NOMO-1 (cell line): Measurements from ENCODE around the gene LGMN.

Experiments
- DNase-seq, 2 experiments: peaks; one replicate each; lab custom pipeline; 2025; ENCODE audit not compliant: unreplicated experiment in 2 of 2; lab: John Stamatoyannopoulos, UW

LGMN gene

GRCh38 chr14:92679246-92679645 is 69.2 kb downstream of the LGMN start:
- DNase-seq: no peak

DNA sequence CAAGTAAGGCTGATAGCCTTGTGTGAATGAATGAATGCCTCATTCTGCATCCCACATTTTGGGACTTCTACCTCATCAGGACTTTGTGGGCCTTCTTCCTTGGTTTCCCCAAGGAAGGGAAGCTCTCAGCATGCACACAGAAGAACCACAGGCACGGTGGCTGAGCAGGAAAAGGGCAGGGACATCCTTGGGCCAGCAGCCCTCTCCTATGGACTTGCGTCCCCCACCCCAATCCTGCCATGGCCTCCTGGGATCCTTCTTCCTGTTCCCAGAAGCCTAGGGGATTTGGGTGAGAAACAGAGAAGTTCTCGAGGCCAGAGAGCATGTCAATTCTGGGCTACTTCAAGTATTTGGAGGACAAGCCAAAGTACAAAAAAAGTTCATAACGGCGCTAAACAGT is 69.7 kb downstream of the LGMN start:
- no peak for DNase-seq

GRCh38 chr14:92677955-92678354 is 70.5 kb downstream of the LGMN start:
- no peak for DNase-seq

- DNase-seq: peak; percentile 69 to 71
Observed at GRCh38 chr14:92677087-92677668, 71.2 kb downstream of the LGMN start.

GRCh38 chr14:92676403-92677086 is 71.9 kb downstream of the LGMN start:
- no peak for DNase-seq

GRCh38 chr14:92675976-92676375 is 72.5 kb downstream of the LGMN start:
- DNase-seq: peak; percentile 62 to 68

GRCh38 chr14:92675421-92675820 is 73.0 kb downstream of the LGMN start:
- no peak for DNase-seq

- no peak for DNase-seq
Observed at GRCh38 chr14:92673601-92674150, 74.8 kb downstream of the LGMN start.

GRCh38 chr14:92670643-92671366 is 77.6 kb downstream of the LGMN start:
- DNase-seq: no peak

GRCh38 chr14:92670160-92670559 is 78.3 kb downstream of the LGMN start:
- DNase-seq: peak in 1 of 2 experiments; percentile 20

DNA sequence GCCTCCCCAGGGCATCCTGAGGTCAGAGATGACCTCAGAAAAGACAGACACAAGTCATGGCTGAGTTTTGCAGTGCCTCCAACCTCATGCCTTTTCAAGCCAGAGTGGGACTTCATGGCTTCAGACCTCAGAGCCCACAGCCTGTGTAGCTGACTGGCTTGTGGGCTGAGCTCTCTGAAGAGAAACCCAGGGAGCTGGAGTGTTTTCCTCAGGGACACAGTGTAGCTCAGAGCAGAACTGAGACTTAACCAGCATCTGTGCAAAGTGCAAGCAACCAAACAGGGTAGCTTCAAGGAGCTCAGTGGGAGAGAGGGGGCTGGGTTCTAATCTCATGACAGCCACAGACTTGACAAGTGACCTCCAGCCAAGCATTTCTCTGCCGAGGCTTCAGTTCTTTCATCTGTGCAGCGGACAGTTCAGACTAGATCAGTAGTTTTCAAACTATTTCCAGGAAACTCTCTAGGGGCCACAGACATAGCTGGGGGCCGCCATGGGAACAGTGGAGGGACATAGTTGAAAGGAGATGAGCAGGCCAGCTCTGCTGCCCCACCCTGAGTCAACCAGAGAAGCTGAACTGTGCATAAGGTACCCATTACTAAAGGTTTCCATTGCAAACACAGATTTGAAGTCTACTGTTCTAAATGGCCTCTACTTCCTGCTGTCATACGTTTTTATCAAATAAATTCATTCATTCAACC is 80.0 kb downstream of the LGMN start:
- no peak for DNase-seq

GRCh38 chr14:92666251-92666650 is 82.2 kb downstream of the LGMN start:
- no peak for DNase-seq

DNA sequence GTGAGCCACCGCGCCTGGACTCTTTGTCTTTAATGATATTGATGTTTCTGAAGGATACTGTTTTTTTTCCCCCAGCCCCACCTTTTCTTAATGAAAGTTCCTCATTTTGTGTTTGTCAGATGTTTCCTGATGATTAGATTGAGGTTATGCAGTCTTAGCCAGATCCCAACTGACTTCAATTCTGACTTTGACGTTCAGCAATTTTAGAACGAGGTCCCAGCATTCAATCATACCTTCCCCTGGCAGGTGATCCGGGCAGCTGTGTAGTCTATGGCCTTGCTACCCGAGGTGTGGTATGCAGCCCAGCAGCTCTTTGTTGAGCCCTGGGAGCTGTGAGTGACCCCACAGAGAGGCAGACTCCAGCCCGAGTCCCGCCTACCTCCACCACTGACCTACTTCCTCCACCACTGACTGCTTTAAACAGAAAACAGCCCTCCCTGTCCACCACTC is 82.7 kb downstream of the LGMN start:
- peak; percentile 68 to 80 for DNase-seq

DNA sequence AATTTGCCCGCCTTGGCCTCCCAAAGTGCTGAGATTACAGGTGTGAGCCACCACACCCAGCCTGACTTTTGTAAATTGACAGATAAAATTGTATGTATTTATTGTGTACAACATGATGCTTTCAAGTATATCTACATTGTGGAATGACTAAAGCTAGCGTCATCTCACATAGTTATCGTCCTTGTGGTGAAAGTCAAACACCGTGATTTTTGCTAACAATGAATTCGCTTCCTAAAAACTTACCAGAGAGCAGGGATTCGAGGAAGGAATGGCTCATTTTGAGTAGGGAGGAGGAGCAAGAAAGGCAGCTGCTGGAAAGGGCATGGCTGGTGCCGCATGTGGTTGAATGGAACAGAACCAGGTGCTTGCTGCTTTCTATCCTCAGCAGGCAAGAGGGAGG is 85.4 kb downstream of the LGMN start:
- DNase-seq: no peak

DNA sequence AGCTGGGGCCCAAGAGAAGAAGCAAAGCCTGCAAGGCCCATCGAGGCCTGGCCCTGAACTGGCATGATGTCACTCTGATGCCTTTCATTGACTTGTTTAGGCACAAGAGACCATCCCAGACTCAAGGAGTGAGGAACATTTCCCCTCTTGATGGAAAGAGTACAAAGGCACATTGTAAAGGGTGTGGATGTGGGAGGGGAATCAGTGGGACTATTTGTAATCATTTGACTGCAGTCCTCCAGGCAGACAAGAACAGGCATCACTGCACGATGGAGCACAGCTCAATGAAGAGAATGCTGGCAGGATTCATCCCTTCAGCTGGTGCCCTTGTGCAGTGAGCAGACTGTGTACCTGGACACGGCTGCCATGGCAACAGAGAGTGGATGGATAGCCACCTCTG is 87.9 kb downstream of the LGMN start:
- DNase-seq: no peak

- peak; percentile 94 to 95 for DNase-seq
Observed at GRCh38 chr14:92659765-92660561, 88.5 kb downstream of the LGMN start.

- no peak for DNase-seq
Observed at GRCh38 chr14:92658684-92659083, 89.7 kb downstream of the LGMN start.

DNA sequence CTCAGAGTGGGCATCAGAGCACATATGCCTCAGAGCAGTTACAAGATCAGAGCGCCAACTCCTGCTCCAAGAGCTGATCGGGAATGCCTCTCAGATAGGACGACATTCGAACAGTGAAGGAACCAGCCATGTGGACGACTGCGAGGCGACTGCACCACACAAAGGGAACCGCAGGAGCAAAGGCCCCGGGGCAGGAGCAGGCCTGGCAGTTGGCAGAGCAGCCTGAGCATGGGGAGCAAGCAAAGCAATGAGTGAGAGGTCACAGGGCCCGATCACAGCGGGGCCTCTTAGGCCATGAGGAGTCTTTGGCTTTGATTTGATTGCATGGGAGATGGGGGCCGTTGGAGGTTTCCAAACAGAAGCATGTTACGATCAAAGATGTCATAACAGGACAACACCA is 90.3 kb downstream of the LGMN start:
- no peak for DNase-seq

DNA sequence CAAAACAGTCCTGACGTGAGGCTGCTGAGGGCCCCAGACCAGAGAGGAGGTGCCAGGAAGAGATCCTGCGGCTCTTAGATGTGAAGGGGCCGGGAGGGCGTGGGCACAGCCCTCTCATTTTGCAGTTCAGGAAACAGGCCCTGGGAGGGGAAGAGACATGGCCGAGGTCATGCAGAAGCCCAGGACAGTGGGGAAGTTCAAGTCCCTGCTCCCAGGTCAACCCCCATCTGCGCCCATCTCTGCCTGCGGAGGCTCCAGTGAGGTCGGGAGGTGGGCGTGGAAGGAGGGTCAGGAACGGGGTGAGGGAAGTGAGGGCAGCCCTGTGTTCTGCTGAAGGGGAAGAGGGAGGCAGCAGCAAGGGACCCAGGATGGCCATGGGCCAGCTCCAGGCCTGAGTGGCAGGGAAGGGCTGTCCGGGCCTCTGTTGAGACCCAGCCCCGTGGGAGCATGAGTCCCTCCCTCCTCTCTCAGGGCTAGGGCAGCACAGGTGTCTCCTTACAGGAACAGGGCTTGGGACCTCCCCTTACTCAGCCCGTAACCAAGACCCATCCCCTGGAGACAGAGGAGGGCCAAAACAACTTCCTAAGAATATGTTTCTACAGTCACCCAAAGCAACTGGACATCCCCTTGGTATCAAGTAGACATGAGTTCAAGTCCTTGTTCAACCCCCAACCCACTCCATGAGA is 90.8 kb downstream of the LGMN start:
- peak; percentile 21 to 33 for DNase-seq
